DMS153 treated with DMSO at 0.1 percent for 48 hours (cell line): Measurements from ENCODE around the gene BABAM2.
"Not testable (repeated sequence)": the region's sequence is repeated elsewhere in the genome, so short reads cannot be mapped to it uniquely, and the experiment has no call there.

Experiments
- DNase-seq: peaks from one replicate; lab custom pipeline; 2025; ENCODE audit not compliant: unreplicated experiment; lab: John Stamatoyannopoulos, UW

Gene BABAM2

DNA sequence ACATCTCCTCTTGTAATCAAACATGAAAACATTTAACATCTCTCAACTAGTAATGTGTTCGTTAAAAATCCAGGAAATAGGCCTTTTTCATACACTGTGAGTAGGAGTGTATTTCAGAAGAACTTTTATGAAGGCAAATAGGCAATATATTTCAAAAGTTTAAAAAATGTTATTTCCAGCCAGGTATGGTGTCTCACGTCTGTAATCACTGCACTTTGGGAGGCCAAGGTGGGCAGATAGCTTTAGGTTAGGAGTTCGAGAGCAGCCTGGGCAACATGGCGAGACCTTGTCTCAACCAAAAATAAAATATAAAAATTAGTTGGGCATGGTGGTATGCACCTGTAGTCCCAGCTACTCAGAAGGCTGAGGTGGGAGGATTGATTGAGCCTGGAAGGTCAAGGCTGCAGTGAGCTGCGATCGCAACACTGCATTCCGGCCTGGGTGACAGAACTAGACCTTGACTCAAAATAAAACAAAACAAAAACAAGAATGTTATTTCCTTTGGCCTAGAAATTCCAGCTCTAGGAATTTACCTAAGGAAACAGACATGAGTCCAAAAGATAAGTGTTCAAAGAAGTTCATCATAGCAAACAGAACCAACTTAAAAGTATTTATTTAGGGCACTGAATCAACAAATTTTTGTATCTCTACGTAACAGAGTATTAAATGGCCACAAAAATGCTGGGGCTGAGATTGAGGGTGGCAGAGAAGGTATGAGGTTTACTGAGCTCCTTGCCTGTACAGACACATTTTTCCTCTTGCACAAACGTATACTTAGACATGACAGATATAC is 15.2 kb upstream of the BABAM2 start:
- DNase-seq: no peak

DNA sequence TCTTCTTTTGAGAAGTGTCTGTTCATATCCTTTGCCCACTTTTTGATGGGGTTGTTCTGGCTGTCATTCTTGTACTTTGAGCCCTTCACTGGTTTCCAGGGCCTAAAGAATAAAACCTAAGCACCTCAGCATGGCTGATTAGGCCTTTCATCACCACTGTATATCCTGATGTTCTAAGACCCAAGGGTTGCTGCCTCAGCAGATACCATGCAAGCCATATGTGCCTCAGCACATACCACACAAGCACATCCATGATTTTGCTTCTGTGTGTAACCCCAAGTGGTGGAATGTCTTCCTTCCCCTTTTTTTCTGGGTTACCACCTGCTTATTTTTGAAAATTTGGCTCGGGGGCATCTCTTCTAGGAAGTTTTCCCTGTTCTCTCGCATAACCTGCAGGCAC is 11.7 kb upstream of the BABAM2 start:
- no peak for DNase-seq

DNA sequence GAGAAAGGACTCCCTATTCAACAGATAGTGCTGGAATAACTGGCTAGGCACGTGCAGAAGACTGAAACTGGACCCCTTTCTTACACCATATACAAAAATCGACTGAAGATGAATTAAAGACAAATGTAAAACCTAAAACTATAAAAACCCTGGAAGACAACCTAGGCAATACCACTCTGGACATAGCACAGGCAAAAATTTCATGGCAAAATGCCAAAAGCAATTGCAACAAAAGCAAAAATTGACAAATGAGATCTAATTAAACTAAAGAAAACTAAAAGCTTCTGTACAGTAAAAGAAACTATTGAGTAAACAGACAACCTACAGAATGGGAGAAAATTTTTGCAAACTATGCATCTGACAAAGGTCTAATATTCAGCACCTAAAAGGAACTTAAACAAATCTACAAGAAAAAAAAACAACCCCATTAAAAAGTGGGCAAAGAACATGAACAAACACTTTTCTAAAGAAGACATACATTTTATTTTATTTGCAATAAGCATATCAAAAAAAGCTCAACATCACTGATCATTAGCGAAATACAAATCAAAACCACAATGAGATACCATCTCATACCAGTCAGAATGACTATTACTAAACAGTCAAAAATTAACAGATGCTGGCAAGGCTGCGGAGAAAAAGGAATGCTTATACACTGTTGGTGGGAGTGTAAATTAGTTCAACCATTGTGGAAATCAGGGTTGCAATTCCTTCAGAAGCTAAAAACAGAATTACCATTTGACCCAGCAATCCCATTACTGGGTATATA is 8.5 kb upstream of the BABAM2 start:
- not testable (repeated sequence) for DNase-seq

DNA sequence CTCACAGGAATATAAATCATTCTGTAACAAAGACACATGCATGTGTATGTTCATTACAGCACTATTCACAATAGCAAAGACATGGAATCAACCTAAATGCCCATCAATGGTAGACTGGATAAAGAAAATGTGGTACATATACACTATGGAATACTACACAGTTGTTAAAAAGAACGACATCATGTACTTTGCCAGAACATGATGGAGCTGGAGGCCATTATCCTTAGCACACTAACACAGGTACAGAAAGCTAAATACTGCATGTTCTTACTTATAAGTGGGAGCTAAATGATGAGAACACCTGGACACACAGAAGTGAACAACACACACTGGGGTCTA is 8.0 kb upstream of the BABAM2 start:
- DNase-seq: not testable (repeated sequence)

DNA sequence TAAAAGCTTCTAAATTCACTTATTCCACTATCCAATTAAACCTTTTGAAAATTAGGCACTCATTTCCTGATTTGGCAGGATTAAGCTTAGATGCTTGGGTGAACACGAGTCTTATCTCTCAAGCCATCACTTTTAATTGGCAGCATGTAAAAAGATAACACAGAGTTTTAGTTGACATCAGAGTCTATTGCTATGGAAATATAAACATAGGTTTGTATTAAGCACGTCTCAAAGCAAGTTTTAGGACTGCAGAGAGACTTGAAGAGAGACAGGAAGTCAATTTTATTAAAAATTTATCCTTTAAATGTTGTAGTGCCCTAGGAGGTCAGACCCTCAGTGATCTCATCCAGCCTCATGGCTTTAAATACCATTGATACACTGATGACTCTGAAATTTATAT is 5.9 kb upstream of the BABAM2 start:
- no peak for DNase-seq

DNA sequence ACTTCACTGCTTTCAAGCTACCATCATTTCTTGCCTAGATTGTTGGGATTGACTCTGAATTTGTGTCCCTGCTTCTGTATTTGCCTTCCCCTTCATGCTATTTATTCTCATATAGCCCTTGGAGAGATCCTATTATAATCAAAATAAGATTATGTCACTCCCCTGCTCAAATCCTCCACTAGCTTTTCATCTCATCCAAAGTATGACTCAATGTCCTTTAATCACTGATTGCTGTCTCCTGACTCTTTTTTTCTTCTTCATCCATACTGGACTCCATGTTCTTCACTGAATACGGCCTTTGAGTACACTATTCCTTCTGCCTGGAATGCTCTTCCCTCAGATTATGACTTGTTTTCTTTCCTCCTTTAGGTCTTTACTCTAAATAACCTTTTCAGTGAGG is 5.3 kb upstream of the BABAM2 start:
- no peak for DNase-seq

DNA sequence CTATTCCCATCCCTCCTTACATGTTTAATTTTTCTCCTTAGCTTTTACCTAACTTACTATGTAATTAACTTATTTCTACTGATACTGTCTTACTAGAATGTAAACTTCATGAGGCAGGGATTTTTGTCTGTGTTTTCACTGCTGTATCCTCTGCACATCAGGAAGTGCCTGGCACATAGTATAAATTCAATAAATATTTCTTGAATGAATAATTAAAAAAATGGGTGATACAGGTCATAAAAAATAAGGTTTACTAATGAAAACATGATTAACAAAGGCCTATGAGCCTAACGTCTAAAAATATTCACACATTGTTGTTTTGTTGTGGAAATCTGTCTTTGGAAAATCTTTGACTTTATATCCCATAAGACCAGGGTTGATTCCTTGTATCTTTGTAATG is 4.9 kb upstream of the BABAM2 start:
- DNase-seq: no peak

DNA sequence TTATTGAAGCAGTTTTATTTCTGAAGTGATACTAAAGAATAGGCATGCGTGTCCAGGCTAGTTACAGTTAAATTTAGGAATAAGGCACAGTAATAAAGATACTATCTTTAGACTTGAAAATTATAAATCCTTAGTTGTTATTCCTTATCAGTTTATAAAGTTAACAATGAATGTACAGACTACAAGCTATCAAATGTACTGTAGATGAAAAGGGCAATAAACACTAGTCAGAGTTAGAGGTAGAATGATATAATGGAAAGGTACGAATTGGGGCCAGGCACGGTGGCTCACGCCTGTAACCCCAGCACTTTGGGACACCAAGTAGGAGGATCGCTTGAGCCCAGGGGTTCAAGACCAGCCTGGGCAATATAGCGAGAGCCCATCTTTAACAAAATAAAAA is 4.2 kb upstream of the BABAM2 start:
- DNase-seq: no peak

DNA sequence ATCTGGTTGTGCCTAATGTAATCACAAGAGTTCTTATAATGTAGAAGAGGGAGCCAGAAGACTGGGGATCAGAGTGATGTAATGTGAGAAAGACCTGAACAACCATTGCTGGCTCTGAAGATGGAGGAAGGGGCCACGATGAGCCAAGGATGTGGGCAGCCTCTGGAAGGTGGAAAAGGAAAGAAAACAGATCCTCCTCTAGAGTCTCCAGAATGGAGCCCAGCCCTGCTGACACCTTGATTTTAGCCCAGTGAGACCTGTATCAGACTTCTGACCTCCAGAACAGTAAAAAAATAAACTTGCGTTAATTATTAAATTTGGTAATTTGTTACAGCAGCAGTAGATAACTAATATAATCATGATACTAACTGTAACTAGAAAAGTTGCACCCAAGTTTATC is 3.4 kb upstream of the BABAM2 start:
- no peak for DNase-seq

DNA sequence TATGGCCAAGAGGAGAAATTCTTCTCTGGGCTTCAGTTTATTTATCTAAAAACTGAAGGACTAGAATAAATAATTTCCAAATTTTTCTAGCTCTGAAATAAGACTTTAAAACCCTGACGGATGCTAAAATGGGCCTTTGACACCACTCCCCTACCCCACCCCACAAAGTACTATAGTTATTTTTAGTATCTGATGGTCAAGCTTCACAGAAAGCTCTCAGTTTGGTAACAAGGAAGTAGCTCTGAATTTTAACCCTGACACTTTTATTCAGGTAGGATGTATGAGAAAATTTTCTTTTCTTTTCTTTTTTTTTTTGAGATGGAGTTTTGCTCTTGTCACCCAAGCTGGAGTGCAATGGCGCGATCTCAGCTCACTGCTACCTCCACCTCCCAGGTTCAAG is 2.7 kb upstream of the BABAM2 start:
- DNase-seq: no peak

DNA sequence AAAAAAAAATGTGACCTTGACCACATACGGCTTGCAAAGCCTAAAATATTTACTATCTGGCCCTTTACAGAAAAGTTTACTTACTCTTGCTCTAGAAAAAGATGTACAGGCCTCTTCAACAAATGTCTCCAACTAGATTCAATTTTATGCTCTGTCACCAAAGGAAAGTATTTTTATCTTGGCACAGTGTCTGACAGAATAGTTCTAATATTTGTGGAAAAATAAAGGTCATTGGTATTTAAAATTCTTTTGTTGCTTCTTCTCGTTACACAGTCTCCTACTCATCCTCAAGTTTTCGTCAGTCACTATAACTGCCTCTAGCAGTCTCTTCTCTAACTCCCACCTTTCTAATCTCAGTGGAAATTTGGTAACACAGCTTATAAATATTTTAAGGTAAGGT is 1.7 kb upstream of the BABAM2 start:
- no peak for DNase-seq

DNA sequence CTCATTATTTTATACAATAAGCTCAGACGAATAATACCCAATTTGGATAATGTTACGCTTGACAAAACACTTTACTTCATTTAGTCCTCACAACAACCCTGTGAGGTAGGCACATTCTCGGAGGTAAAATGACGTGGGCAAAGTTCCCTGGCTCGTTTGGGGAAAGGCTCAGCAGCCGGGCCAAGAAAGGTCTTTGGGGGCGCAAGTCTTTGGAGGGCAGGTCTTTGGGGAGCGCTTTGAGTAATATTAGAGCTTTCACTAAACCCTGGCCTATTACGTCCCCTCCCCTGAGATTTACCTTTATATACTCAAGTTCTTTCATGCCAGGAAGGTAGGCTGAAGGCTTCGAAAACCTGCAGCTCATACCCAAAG is 769 bp upstream of the BABAM2 start:
- no peak for DNase-seq

DNA sequence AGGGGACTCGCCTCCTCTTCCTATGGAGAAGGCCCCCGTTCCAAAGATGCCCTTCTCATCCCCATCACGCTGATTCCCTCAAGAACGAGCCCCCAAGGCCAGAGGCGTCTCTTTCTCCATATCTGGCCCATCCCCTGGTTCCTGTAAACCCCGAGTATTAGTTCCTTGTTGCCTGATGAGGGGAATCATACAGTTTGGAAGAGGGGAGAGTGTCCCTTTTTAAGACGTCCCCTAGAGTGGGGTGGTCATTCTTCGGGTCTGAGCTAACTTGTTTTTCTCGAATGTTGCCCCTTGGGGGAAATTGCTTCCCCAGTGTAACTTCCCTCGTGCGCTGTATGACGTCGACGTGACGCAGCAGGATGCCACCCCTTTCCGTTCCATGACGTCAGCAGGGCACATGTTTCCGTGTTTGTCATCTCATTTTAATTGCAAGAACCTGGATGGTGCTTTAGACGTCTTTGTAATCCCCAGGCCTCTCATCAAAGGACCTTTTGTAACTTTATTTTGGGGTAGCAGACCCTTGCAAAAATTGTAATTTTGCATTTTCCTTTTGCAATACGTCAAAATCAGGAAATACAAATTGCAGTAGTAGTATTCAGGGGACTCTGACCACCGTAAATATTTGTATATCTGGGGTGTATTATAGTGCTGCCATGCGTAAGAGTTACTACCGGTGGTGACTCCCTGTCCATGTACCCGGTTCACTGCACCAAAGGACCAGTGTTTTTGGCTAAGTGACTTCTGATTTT is 569 bp downstream of the BABAM2 start:
- DNase-seq: peak; percentile 37

DNA sequence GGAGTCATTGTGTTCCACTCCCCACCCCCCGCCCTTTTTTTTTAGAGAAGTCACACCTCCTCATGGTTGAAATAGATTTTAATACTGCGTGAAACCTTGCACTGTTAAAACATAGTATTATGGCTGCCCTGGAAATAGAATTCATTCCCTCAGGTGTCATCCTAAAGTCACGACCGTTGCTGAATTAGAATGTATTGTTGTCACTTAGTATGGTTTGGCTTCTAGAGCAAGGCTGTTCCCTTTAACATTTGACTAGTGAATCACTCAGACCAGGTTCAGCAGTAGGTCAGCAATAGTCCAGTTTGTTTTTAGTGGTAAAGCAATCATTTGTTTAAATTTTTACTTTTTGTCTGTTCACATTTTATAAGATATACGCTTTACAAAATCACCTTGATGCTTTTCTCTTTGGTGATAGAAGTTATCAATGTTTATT is 1.2 kb downstream of the BABAM2 start:
- no peak for DNase-seq

DNA sequence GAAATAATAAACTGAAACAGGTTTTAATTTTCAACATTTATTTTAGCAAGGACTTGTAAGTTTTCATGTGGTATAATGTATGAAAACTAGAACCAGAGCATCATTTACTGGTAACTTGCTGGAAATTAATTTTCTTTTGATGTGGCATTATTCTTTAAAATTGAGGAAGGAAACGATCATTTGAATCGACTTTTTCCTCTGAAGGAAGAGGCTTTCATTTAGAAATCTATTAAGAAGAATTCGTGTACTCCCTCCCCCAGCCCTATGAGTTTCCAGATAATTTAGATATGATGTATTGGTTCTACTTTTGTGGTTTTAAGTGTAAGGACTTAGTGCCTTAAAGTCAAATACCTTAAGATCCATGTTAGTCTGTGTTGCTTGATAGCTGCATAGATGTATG is 2.5 kb downstream of the BABAM2 start:
- no peak for DNase-seq

DNA sequence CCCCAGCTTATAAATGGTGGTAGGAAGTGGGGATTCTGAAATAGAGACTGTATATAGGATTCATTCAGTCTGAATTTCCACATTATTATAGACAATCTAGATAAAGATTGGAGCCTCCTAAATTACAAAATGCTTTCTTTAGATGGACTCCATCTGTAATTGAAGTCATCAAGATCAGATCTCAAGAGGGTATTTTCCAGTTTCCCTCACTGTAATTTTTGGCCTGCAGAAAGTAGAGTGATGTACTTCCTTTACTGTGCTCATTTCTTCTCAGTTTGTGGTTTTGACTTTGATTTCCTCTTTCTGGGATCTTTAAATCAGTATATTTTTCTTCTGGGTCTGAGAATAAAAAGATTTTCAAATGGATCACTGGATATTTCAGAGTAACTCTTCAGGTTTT is 7.2 kb downstream of the BABAM2 start:
- no peak for DNase-seq

DNA sequence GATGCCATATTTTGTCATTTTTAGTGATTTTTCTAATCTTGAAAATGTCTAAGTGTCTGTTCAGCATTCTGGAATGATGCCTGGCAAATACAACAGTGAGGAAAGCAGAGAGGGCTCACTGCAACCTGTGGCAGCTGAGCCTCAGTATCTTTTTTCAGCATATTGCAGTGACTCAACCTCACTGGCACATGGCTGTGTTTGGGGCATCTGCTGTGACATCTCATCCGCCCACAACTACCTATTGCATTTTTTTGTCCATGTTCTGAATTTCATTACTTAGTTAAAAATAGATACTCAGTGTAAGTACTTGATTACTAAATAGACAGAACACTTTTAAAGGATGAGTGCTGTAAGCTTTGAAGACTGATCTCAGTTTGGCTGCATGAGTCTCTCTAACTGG is 10.7 kb downstream of the BABAM2 start:
- no peak for DNase-seq

DNA sequence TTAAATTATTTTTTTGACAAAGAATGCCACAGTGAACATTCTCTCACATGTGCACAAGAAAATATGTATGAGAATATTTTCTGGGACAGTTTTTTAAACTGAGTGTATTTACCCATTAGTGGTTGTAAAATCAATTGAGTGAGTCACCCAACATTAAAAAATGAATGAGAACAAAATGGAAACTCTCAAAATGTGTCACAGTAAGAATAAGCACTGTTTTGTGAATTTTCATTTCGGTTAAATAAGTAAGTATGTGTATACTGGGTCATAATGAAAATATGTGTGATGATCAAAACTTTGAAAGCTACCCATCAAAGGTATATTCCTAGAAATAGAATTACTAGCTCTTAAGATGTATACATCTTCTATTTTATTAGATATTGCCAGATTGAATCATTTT is 11.6 kb downstream of the BABAM2 start:
- DNase-seq: no peak

DNA sequence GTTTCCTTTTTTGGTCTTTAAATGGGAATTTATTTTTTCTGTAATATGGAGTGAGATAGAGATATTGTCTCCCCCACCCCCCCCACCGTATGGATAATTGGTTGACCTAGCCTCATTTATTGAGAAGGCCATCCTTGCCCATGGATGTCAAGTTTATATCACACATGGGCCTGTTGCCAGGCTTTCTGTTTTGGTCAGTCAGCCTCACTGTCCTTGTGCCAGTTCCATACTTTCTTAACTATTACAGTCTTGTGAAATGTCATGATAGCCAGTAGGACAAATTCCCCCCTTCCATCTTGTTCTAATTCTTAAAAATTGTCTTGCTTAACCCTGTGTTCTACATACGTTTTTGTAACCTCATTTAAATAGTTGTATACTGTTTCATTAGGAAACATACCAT is 12.5 kb downstream of the BABAM2 start:
- DNase-seq: no peak

DNA sequence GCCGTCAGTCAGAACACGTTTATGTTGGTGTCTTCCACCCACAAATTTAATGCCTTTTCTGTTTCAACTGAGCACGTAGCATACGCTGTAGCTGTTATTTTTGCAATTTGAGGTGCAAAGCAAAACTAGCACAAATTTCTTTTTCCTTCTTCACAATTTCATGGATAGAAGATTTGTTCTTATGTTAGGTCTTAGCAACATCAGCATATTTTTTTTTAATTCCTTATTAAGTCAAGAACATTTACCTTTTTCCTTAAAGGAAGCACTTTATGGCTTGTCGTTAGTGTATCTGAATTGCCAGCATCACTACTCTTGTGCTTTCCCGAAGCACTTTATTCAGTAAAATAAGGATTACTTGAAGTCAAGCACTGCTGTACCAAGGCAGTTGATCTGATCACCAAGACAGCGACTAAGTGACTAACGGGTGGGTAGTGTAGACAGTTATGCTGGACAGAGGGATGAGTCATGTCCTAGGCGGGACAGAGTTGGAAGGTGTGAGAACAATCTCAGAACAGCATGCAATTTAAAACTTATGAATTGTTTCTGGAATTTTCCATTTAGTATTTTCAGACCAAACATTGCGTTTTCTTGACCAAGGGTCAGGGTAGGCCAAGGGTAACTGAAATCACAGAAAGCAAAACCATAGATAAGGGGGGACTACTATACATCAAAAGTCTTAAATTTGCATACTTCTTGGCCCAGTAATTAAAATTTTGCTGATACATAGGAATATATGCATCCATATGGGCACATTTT is 13.3 kb downstream of the BABAM2 start:
- no peak for DNase-seq

DNA sequence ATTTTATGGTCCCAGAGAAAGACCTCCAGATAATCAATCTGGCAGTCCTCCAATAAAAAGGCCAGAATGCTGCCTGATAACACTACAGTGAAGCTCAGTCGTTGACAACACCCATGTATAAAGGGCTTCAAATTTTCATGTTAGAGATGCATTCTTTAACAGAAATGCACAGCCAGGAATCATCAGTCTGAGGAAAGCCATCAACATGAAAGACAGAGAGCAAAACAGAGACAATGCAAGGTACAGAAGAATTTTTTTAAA is 13.8 kb downstream of the BABAM2 start:
- DNase-seq: no peak

DNA sequence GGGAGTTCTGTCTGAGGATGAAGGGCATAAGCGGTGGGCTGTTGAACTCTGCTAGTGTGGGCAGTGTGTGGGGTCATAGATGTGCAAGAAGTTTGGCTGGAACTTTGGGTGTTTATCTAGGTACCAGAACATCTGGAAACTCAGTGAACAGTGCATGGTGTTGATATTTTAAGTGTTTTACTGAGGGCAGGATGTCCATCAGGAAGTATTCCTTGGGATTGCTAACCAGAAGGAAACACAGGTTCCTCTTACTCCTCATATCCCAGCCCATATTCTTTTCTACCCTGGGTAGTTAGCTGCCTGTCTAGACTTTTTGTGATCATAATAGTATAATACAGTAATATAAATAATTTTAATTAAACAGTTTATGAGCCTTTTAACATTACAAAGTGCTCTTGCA is 15.5 kb downstream of the BABAM2 start:
- DNase-seq: no peak
